Measurements from ENCODE around the gene PPHLN1. TPM values are rescaled to one million over a fixed set of nuclear protein-coding genes. Genes with fewer than 3 reads are reported as not detected.

The PPHLN1 gene
- 10 to 100 TPM; 52.9 to 63.3 TPM for total RNA-seq

- intact Hi-C loops (cut with micrococcal nuclease) = loop anchor here (1.0 to 5.0 kb wide), 9 partner anchors 26 to 1480 kb away; partner anchors contain the start of genes IRAK4, PUS7L, TWF1 and YAF2
- H3K9me3 Mint-ChIP-seq = no peaks in the 10 kb centered on the region
- H3K27ac Mint-ChIP-seq = peak within 1 kb of the TSS; percentile 94
- H3K4me1 Mint-ChIP-seq (ENCODE audit: low read depth) = peaks cover 40% of the 10 kb centered on the region
- no peaks in the 10 kb centered on the region for H3K27me3 Mint-ChIP-seq (ENCODE audit: low read depth)
- peaks cover 15% of the 10 kb centered on the region for H3K36me3 Mint-ChIP-seq (ENCODE audit: low read depth)
- peak within 1 kb of the TSS; percentile 94 for H3K4me3 Mint-ChIP-seq
- peak; percentile 84 for DNase-seq
- CTCF ChIA-PET = interaction anchor here (0.6 to 2.7 kb wide), 3 partner anchors 13 to 46 kb away, joined by 3 to 16 read pairs (median 3); no protein-coding TSS in a partner anchor
Observed at GRCh38 chr12:42325653-42326474, at the start of gene PPHLN1, which contains the start of gene ZCRB1. PPHLN1 (plus strand) TSS chr12:42326167; CDS start chr12:42335903, 9,736 bp downstream. ZCRB1 (minus strand) TSS chr12:42326094; CDS start chr12:42324102, 1,992 bp downstream.

DNA sequence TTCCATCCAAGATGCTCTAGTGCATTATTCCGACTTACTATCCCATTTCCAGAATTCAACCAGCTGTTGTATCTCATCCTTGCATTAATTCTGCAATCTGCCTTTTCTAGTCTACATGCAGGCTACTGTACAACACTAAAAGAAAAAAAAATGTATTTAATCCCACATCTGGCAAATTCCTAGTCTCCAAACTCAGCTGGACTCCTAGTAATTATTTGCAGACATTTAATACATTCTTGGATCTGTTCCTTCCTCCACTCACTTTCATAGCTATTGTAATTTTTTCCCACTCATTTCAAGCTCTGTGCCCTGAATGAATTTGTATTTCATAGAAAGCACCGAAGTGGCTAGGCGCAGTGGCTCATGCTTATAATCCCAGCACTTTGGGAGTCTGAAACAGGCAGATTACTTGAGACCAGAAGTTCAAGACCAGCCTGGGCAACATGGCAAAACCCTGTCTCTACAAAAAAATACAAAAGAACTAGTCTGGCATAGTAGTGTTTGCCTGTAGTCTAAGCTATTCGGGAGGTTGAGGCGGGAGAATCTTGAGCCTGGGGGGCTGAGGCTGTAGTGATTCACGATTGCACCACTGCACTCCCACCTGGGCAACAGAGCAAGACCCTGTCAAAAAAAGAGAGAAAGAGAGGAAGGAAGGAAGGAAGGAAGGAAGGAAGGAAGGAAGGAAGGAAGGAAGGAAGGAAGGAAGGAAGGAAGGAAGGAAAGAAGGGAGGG lies 48.4 kb upstream of the PPHLN1 start:
- H3K36me3 Mint-ChIP-seq (ENCODE audit: low read depth) = no peaks in the 10 kb centered on the region
- no peak for DNase-seq
- H3K27ac Mint-ChIP-seq = no peak overlapping the region
- no peaks in the 10 kb centered on the region for H3K27me3 Mint-ChIP-seq (ENCODE audit: low read depth)
- CTCF ChIA-PET = interaction anchor here (0.6 to 1.0 kb wide), 2 partner anchors 95 to 96 kb away, joined by 3 to 5 read pairs; no protein-coding TSS in a partner anchor
- no peaks in the 10 kb centered on the region for H3K4me1 Mint-ChIP-seq (ENCODE audit: low read depth)
- intact Hi-C loops (cut with micrococcal nuclease) = no loop called here
- H3K4me3 Mint-ChIP-seq = no peak overlapping the region
- no peaks in the 10 kb centered on the region for H3K9me3 Mint-ChIP-seq

GRCh38 chr12:42278128-42278510 lies 47.8 kb upstream of the PPHLN1 start:
- intact Hi-C loops (cut with micrococcal nuclease) = no loop called here
- Mint-ChIP-seq H3K4me3 (no peak overlapping the region), H3K36me3 (ENCODE audit: low read depth) (no peaks in the 10 kb centered on the region), H3K27me3 (ENCODE audit: low read depth) (no peaks in the 10 kb centered on the region), H3K4me1 (ENCODE audit: low read depth) (no peaks in the 10 kb centered on the region), H3K9me3 (no peaks in the 10 kb centered on the region), H3K27ac (no peak overlapping the region)
- DNase-seq = no peak
- CTCF ChIA-PET = interaction anchor here (0.6 kb wide), 1 partner anchor 96 kb away, joined by 5 read pairs; no protein-coding TSS in a partner anchor

- H3K27ac Mint-ChIP-seq = no peak overlapping the region
- H3K4me3 Mint-ChIP-seq = no peak overlapping the region
- no peaks in the 10 kb centered on the region for H3K27me3 Mint-ChIP-seq (ENCODE audit: low read depth)
- H3K4me1 Mint-ChIP-seq (ENCODE audit: low read depth) = peaks cover 2% of the 10 kb centered on the region
- DNase-seq = no peak
- H3K36me3 Mint-ChIP-seq (ENCODE audit: low read depth) = no peaks in the 10 kb centered on the region
- CTCF ChIA-PET = interaction anchor here (0.6 kb wide), 1 partner anchor 103 kb away, joined by 3 read pairs; no protein-coding TSS in a partner anchor
- H3K9me3 Mint-ChIP-seq = no peaks in the 10 kb centered on the region
- intact Hi-C loops (cut with micrococcal nuclease) = no loop called here
Observed at GRCh38 chr12:42281278-42281677, 44.7 kb upstream of the PPHLN1 start.

DNA sequence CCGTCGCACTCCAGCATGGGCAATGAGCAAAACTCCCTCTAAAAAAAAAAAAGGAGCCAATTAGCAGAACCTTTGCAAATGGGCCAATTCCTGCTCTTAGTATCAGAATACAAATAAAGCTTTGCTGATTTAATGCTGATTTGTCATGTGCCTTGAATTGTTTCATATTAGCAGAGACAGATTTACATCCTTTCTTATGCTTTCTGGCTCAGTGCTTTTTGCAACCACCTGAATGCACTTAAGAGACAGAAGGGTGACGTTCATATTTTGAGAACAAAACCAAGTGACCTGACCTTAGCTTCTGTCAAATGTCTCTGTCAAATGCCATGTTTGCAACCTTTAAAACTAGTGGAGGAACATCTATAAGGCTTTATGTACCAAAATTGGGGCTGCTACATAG lies 44.1 kb upstream of the PPHLN1 start:
- H3K27ac Mint-ChIP-seq = no peak overlapping the region
- no peaks in the 10 kb centered on the region for H3K27me3 Mint-ChIP-seq (ENCODE audit: low read depth)
- CTCF ChIA-PET = interaction anchor here (0.6 to 0.9 kb wide), 2 partner anchors 17 to 102 kb away, joined by 3 read pairs; no protein-coding TSS in a partner anchor
- intact Hi-C loops (cut with micrococcal nuclease) = no loop called here
- H3K9me3 Mint-ChIP-seq = no peaks in the 10 kb centered on the region
- no peak for DNase-seq
- H3K36me3 Mint-ChIP-seq (ENCODE audit: low read depth) = no peaks in the 10 kb centered on the region
- no peak overlapping the region for H3K4me3 Mint-ChIP-seq
- H3K4me1 Mint-ChIP-seq (ENCODE audit: low read depth) = peaks cover 2% of the 10 kb centered on the region

DNA sequence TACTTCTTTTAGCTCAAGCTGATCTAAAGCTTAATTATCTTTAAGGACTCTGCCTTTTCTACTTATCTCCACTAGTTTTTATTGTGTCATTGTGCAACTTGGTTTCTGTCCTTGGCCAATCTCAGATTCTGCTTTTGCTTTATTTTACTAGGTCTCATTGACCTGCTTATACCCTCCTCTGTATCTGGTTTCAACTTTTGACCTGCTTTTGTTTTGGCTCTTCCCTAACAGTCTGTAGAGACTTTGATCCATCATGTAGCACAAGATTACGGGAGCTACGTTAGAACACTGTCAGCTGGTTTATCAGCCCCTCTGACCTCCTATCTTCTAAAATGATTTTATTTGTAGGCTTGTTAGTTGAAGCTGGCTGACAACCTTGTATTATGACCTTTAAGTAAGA lies 43.7 kb upstream of the PPHLN1 start:
- H3K4me1 Mint-ChIP-seq (ENCODE audit: low read depth) = peaks cover 2% of the 10 kb centered on the region
- no peaks in the 10 kb centered on the region for H3K9me3 Mint-ChIP-seq
- CTCF ChIA-PET = interaction anchor here (0.9 kb wide), 1 partner anchor 16 kb away, joined by 3 read pairs; no protein-coding TSS in a partner anchor
- H3K36me3 Mint-ChIP-seq (ENCODE audit: low read depth) = no peaks in the 10 kb centered on the region
- intact Hi-C loops (cut with micrococcal nuclease) = no loop called here
- no peak overlapping the region for H3K27ac Mint-ChIP-seq
- DNase-seq = no peak
- H3K27me3 Mint-ChIP-seq (ENCODE audit: low read depth) = no peaks in the 10 kb centered on the region
- no peak overlapping the region for H3K4me3 Mint-ChIP-seq

DNA sequence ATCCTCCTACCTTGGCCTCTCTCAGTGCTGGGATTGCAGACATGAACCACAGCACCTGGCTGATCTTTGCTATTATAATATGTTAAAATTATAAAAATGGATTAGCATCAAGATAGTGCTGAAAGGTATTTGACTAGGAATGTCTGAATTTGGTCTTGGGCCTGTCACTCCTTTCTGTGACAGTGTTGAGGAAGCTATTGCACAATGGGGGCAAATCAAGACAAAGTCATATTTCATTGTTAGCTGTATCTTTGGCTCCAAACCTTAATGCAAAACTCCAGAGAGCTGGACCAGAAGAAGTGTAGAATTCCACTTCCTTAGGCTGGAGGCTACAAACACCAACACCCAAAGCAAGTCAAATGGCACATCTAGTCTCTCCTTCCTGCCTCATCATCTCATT lies 42.2 kb upstream of the PPHLN1 start:
- CTCF ChIA-PET = no interaction called here
- Mint-ChIP-seq H3K27ac (no peak overlapping the region), H3K9me3 (no peaks in the 10 kb centered on the region), H3K36me3 (ENCODE audit: low read depth) (no peaks in the 10 kb centered on the region), H3K4me3 (no peak overlapping the region), H3K27me3 (ENCODE audit: low read depth) (no peaks in the 10 kb centered on the region), H3K4me1 (ENCODE audit: low read depth) (peaks cover 2% of the 10 kb centered on the region)
- intact Hi-C loops (cut with micrococcal nuclease) = no loop called here
- no peak for DNase-seq

DNA sequence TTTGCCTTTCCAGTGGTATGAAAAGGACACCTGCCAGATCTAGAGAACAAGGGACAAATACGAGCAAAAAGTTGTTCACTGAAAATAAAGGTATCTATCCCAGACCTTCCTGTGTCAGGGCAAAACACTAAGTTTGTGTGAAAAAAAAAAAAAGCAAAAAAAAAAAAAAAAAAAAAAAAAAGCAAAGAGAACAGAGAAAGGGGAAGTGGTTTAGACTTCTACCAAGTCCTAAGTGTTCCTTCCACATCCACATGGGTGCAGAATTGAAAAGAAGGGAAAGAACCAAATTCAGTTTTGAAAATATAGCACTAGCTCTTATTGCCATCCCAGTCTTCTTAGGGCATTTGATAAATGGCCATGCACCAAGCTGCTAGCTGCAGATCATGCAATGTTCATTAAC lies 41.8 kb upstream of the PPHLN1 start:
- Mint-ChIP-seq H3K4me1 (ENCODE audit: low read depth) (peaks cover 2% of the 10 kb centered on the region), H3K27me3 (ENCODE audit: low read depth) (no peaks in the 10 kb centered on the region), H3K36me3 (ENCODE audit: low read depth) (no peaks in the 10 kb centered on the region), H3K4me3 (no peak overlapping the region), H3K9me3 (no peaks in the 10 kb centered on the region), H3K27ac (no peak overlapping the region)
- no peak for DNase-seq
- intact Hi-C loops (cut with micrococcal nuclease) = no loop called here
- CTCF ChIA-PET = no interaction called here

- CTCF ChIA-PET = no interaction called here
- DNase-seq = no peak
- no peaks in the 10 kb centered on the region for H3K27me3 Mint-ChIP-seq (ENCODE audit: low read depth)
- no peak overlapping the region for H3K4me3 Mint-ChIP-seq
- H3K27ac Mint-ChIP-seq = no peak overlapping the region
- no peaks in the 10 kb centered on the region for H3K36me3 Mint-ChIP-seq (ENCODE audit: low read depth)
- peaks cover 2% of the 10 kb centered on the region for H3K4me1 Mint-ChIP-seq (ENCODE audit: low read depth)
- intact Hi-C loops (cut with micrococcal nuclease) = no loop called here
- H3K9me3 Mint-ChIP-seq = no peaks in the 10 kb centered on the region
Observed at GRCh38 chr12:42284876-42285275, 41.1 kb upstream of the PPHLN1 start.

DNA sequence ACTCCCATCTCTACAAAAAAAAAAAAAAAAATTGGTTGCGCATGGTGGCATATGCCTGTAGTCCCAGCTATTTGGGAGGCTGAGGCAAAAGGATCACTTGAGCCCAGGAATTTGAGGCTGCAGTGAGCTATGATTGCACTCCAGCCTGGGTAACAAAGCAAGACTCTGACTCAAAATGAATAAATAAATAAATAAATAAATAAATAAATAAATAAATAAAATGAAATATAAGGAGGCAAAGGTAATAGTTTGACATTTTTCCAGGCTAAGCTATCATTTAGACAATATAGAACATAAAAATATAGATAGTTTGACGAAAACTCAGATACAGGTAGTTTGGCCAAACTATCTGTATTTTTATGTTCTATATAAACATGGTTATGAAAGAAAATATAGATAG lies 40.5 kb upstream of the PPHLN1 start:
- Mint-ChIP-seq H3K27ac (no peak overlapping the region), H3K36me3 (ENCODE audit: low read depth) (no peaks in the 10 kb centered on the region), H3K27me3 (ENCODE audit: low read depth) (no peaks in the 10 kb centered on the region), H3K4me1 (ENCODE audit: low read depth) (peaks cover 2% of the 10 kb centered on the region), H3K9me3 (no peaks in the 10 kb centered on the region), H3K4me3 (no peak overlapping the region)
- DNase-seq = no peak
- intact Hi-C loops (cut with micrococcal nuclease) = no loop called here
- CTCF ChIA-PET = no interaction called here

DNA sequence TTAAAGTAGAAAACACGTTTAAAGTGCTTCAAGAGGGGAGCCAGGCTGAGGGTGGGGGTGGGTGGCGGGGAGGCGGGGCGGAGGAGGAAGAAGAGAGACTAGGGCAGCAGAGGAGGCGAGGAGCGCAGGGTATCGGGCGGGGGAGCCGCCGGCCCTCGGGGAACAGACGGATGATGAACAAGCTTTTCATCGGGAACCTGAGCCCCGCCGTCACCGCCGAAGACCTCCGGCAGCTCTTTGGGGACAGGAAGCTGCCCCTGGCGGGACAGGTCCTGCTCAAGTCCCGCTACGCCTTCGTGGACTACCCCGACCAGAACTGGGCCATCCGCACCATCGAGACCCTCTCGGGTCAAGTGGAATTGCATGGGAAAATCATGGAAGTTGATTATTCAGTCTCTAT lies 39.2 kb upstream of the PPHLN1 start:
- Mint-ChIP-seq H3K27ac (no peak overlapping the region), H3K27me3 (ENCODE audit: low read depth) (no peaks in the 10 kb centered on the region), H3K36me3 (ENCODE audit: low read depth) (no peaks in the 10 kb centered on the region), H3K4me1 (ENCODE audit: low read depth) (peaks cover 2% of the 10 kb centered on the region), H3K9me3 (no peaks in the 10 kb centered on the region), H3K4me3 (no peak overlapping the region)
- CTCF ChIA-PET = no interaction called here
- intact Hi-C loops (cut with micrococcal nuclease) = no loop called here
- no peak for DNase-seq

DNA sequence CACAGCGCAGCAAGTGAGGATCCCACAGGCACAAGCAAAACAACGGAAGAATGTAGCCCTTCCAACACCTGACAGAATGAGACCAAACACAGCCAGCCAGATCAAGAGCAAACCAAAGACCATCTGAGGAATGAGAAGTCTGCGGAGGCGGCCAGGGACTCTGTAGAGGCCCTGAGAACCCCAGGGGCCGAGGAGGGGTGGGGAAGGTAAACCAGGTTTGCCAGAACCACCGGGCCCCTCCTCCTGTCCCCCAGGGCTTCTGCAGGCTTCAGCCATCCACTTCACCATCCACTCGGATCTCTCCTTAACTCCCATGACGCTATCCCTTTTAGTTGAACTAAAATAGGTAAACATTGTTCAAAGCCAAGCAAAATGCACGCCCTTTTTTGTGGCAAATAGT lies 37.4 kb upstream of the PPHLN1 start:
- peaks cover 2% of the 10 kb centered on the region for H3K4me1 Mint-ChIP-seq (ENCODE audit: low read depth)
- no peaks in the 10 kb centered on the region for H3K27me3 Mint-ChIP-seq (ENCODE audit: low read depth)

More for the DNA sequence above, 37.4 kb upstream of the PPHLN1 start:
- no peaks in the 10 kb centered on the region for H3K9me3 Mint-ChIP-seq
- H3K36me3 Mint-ChIP-seq (ENCODE audit: low read depth) = no peaks in the 10 kb centered on the region
- H3K27ac Mint-ChIP-seq = no peak overlapping the region
- intact Hi-C loops (cut with micrococcal nuclease) = no loop called here
- H3K4me3 Mint-ChIP-seq = no peak overlapping the region
- CTCF ChIA-PET = no interaction called here
- no peak for DNase-seq

All from activated naive CD4-positive, alpha-beta T cell treated with anti-CD3 and anti-CD28 coated beads for 36 hours (primary cell).